Ecto neural progenitor cell (in vitro differentiated cells): Measurements from ENCODE around the gene FAM53B.
"Not testable (repeated sequence)": the region's sequence is repeated elsewhere in the genome, so short reads cannot be mapped to it uniquely, and the experiment has no call there.

Source experiments
- DNase-seq: peaks from one replicate; pipeline ENCODE4 v3.0.0-alpha.2; 2018; ENCODE audit warnings: low spot score

FAM53B gene

GRCh38 chr10:124596962-124597845, 147.0 kb downstream of the FAM53B start:
- DNase-seq: no peak

- no peak for DNase-seq
Measured at GRCh38 chr10:124596116-124596785, 147.9 kb downstream of the FAM53B start.

GRCh38 chr10:124595143-124595883, 148.9 kb downstream of the FAM53B start:
- no peak for DNase-seq

DNA sequence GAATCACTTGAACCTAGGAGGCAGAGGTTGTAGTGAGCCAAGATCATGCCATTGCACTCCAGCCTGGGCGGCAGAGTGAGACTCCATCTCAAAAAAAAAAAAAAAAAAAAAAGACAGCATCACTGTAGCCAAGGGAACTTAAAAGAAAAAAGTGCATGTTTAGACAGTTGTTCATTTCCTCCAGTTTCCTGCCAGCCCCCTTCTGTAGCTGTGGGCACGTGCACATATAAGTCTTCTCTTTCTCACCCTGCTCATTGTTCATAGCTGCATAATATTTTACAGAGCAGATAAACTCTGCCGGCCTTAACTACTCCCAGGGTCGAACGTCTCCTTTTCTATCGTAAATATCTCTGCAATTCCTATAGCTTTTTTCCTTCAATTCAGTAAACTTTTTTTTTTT, 149.9 kb downstream of the FAM53B start:
- no peak for DNase-seq

DNA sequence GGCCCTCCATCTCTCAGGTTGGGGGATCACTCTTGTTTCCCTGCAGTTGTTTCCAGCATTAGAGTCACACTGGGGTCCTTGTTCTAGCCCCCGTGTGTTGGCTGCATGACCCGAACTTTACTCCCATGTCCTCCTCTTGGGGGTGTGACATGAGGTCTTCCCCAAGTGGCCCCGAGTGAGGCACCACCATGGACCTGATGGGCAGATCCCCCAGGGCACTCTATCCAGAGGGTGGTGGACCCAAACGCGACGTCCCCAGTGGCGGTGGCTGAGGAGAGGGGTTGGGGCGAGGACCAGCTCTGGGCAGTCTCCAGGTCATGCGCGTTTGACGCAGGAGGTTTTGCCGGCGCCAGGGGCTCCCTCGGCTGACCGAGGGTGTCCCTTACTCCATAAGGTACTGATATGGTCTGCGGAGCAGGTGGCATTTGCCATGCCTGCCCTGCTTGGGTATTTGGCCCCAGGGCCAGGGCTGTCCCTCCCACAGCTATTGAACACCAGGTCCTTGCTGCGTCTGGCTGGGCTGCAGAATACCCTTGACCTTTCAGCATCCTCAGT, 150.7 kb downstream of the FAM53B start:
- no peak for DNase-seq

DNA sequence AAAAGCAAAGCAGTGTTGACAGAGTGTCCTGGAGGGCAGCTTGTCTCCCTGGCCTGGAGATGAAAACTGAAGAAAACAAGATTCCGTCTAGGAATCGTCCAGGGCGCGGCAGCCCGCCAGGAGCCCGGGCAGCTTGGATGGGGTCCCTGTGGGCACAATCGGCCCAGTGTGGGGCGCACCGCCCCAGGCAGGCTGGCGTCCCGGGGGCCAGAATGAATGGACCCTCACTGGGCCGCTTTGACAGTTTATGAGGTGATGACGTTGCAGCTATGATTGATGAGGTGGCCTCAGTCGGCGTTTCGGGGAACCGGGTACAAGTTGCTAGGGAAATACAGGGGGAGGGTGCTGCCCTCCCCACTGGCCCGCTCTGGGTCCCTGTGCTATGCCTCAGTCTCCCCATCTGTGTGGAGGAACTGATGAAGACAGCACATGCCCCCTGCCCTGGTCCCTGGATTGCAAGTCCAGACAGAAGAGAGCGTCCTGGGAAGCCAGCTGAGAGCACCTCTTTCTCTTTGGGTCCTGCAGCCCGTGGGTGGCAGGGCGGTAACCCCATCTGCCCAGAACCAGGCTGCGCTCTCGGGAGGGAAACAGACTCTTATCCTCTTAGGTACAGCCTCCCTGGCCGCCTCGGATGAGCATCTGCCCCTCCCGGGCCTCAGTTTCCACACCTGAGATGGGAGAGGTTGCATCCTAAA, 151.3 kb downstream of the FAM53B start:
- DNase-seq: no peak

- DNase-seq: no peak
Measured at GRCh38 chr10:124592101-124592500, 152.1 kb downstream of the FAM53B start.

DNA sequence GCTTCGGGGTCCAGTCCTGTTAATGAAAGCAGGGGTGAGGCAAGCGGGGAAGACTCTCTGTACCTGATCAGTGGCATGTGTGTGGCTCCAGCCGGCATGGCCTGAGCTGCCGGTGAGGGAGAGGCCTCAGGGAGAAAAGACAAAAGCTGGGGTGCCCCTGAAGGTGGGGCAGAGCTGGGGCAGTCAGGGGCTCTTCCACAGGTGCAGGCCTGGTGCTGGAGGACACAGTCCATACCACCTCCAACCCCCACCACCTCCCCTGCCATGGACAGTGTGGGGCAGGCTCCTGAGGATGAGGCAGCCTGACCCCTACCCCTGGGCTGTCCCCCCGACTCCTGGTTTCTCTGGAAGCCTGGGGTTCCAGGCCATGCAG, 153.1 kb downstream of the FAM53B start:
- DNase-seq: no peak

- no peak for DNase-seq
Measured at GRCh38 chr10:124590216-124591122, 153.7 kb downstream of the FAM53B start.

DNA sequence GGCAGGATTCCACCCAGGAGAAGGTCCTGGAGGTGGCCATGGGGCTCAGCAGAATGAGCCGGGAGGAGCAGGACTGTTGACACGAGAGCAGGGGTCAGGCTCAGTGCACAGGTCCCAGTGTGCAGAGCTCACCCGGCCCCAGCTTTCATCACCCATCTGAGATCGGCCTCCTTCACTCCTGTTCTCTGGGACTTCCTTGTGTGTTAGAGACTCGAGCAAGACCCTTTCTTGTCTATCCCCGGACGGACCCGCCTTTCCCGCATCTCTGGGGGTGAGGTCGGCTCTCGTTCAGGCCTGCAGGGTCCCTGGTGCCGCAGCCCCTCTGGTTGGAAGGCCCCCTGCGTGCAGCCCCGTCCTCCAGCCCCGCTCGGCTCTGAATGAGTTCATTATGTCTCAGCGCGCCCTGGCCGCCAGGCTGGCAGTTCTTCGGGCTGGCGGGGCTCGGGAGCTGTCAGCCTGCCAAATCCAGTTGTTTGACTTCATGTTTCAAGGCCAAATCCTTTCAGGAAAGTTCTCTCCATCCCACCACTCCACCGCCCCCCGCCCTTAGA, 154.6 kb downstream of the FAM53B start:
- DNase-seq: no peak

- no peak for DNase-seq
Measured at GRCh38 chr10:124588736-124589490, 155.3 kb downstream of the FAM53B start.

DNA sequence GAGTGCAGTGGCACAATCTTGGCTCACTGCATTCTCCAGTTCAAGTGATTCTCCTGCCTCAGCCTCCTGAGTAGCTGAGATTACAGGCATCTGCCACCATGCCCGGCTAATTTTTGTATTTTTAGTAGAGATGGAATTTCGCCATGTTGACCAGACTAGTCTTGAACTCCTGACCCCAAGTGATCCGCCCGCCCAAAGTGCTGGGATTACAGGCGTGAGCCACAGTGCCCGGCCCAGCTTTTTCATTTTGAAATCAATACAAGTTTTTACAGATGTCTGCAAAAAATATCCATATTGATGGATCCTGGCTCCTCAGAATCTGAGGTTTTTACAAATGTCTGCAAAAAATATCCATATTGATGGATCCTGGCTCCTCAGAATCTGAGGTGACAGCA, 155.8 kb downstream of the FAM53B start:
- not testable (repeated sequence) for DNase-seq

DNA sequence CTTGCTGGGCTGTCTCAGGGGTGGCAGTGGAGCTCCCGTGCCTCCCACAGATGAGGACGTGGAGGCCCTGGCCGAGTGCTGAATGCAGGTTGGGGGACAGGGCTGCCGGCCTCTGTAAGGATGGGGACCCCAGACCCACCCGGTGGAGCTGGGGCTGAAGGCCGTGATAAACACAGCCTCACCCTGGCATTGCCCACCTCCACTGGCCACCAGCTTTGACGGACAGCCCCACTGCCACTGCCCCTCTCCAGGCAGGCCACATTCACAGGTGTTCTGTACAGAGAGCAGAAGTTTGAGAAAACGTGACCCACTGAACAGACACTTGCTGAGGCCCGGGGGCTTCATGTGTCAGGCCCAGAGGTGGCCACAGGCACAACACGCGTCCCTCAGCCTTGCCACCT, 156.4 kb downstream of the FAM53B start:
- DNase-seq: no peak

GRCh38 chr10:124586142-124586541, 158.0 kb downstream of the FAM53B start:
- no peak for DNase-seq

GRCh38 chr10:124579011-124579399, 165.2 kb downstream of the FAM53B start:
- no peak for DNase-seq

DNA sequence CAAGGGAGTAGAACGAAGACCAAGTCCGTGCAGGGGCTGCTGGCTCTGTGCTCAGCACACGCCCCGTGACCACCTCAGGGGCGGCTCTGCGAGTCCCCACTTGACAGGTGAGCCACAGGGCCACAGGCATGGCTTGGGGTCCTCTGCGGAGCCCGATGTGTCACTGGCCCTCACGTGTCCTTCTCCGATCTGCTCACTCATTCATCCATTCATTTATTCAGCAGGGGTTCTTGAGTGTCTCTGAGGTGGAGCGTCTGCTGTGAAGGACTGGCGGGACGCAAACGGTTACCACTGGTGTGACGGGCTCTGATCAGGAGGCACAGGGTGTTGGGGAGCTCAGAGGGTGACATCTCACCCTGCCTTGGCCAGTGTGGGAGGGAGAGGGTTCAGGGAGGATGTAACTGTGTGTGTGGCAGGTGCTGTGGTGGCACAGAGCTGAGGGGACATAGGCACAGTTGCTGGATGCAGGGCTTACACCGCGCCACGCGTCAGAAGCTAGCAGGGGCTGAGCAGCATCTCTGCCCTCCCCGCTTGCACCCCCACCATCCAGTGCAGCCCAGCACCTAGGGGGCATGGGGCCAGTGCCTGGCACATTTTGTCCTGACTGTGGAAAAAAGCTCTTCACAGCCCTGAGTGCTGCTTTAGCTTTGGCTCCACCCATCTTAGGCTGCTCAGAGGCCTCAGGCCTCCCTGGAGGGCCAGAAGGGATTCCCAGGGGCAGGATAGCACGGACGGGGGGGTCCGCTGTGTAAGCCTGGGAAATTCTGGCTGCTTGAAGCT, 165.8 kb downstream of the FAM53B start:
- DNase-seq: no peak

DNA sequence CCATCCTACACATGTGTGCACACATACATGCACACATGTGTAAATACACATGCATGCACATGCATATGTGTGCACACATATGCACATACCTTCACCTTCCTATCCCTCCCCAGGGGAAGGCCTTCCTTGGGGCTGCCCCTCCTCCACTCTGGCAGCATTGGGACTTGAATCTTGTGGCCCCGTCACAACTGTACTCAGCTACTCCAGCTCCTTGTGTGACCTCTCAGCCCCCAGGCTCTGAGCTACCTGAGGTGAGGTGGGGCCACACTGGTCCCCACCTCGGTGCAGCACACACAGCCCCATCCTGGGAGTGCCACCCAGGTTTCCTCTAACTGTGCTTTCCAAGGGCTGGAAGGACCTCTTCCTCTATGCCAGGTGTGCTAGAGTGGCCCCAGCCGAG, 166.5 kb downstream of the FAM53B start:
- DNase-seq: no peak

- no peak for DNase-seq
Measured at GRCh38 chr10:124576526-124577420, 167.4 kb downstream of the FAM53B start.
